Umbilical cord (tissue), 2 donors: ENCODE results near the gene TBL1XR1. TPM values are rescaled to one million over a fixed set of nuclear protein-coding genes. Genes with fewer than 3 reads are reported as not detected.
"Not testable (repeated sequence)": the region's sequence is repeated elsewhere in the genome, so short reads cannot be mapped to it uniquely, and the experiment has no call there.

Experiments
- DNase-seq: peaks from one replicate; pipeline ENCODE4 v3.0.0-alpha.2; 2015; ENCODE audit warnings: low spot score
- total RNA-seq: library from RNA; depleted of rRNA; stranded (reverse); fragments of >200 nt; gene quantifications from one replicate; pipeline ENCODE4 v1.2.3, GENCODE V29; 2014; ENCODE audit warnings: low replicate concordance; ENCODE audit not compliant: insufficient read depth

TBL1XR1 gene
- total RNA-seq, 1 donor from 2014 or later: 134 TPM

GRCh38 chr3:177208781-177209180 is 11.5 kb upstream of the TBL1XR1 start:
- no peak for DNase-seq

DNA sequence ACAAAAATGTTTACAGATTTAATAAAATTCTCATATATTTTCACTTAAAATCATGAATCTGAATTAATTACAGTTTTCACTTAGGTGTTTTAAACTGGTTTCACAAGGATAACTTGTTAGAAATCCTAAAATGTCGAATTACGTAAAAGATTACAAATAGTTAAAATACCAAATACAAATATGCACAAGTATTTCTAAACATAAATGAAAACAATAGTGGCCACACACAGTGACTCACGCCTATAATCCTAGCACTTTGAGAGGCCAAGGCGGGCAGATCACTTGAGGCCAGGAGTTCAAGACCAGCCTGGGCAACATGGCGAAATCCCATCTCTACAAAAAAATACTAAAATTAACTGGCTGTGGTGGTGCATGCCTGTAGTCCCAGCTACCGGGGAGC is 10.9 kb upstream of the TBL1XR1 start:
- no peak for DNase-seq

DNA sequence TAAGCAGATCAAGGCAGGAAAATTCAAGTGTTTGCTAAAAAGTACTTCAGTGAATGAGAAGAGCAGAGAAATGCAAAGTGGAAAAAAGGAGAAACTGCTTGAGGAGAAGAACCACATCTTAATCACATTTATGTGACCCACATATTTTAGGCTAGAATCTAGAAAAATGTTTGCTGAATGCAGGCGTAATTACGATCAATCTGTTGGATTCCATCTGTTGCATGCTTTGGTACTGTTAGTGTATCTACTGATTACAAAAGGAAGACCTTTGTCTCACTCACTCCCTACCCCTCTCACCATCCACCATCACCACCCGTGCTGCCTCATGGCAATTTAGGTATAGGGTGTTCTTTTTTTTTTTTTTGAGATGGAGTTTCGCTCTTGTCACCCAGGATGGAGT is 9.7 kb upstream of the TBL1XR1 start:
- DNase-seq: no peak

GRCh38 chr3:177203689-177204395 is 6.6 kb upstream of the TBL1XR1 start:
- no peak for DNase-seq

DNA sequence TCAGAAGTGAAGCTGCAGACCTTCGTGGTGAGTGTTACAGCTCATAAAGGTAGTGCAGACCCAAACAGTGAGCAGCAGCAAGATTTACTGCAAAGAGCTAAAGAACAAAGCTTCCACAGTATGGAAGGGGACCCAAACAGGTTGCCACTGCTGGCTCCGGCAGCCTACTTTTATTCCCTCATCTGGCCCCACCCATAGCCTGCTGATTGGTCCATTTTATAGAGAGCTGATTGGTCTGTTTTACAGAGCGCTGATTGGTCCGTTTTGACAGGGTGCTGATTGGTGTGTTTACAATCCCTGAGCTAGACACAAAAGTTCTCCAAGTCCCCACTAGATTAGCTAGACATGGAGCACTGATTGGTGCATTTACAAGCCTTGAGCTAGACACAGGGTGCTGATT is 5.7 kb upstream of the TBL1XR1 start:
- DNase-seq: not testable (repeated sequence)

- DNase-seq: peak; percentile 40
Observed at GRCh38 chr3:177201700-177202397, 4.6 kb upstream of the TBL1XR1 start.

GRCh38 chr3:177199206-177199760 is 2.0 kb upstream of the TBL1XR1 start:
- no peak for DNase-seq

DNA sequence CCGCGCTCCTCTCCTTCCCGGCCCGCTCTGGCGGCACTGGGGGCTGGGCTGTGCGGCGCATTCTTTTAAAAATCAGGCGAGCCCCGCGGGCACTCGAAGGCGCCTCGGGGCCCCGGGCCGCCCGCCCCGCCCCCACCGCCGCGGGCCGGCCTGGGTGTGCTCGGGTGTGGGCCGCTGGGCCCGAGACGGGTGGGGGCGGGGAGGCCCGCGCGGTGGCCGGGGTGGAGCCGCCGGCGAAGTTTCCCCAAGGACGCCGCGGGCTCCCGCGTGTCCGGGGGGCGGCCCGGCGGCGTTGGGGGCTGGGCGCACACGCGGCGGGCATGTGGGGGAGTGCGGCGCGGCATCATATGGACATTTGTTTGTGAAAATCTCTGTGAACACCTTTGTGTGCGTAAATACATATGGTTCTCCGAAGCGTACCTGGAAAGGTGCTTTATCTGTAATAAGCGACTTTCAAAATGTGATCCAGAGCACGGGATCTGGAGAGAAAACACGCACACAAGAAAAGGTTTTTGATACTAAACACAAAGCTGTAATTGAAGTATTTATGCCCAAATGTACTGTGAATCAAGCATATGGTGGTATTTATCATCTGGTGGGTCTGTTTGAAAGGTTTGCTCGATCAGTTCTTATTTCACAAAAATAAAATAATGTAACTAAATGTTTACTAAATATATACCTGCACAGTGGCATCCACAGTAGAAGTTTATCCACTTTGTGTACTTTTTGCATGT is 612 bp upstream of the TBL1XR1 start:
- DNase-seq: peak; percentile 66

- DNase-seq: peak; percentile 63
Observed at GRCh38 chr3:177196456-177197040, 734 bp downstream of the TBL1XR1 start.

DNA sequence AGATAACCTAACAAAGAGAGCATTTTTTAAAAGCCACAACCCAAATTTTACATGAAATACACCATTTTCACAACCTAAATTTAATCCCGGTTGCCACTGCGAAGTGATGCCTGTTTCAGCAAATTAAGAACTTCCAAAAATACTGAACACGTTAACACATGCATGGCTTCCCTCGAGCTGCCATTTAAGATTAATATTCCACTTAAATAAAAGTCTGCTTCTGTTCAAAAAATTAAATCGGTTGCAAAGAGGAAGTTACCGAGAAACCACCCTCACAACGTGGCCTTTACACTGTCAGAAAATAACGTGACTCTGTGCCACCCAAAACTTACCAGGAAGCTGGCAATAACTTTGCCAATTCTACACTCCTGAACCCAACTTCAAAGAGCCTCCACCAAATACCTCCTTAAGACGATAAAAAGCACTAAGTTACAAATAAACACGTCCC is 1.2 kb downstream of the TBL1XR1 start:
- peak; percentile 39 for DNase-seq

GRCh38 chr3:177195242-177195991 is 1.9 kb downstream of the TBL1XR1 start:
- DNase-seq: peak; percentile 25

DNA sequence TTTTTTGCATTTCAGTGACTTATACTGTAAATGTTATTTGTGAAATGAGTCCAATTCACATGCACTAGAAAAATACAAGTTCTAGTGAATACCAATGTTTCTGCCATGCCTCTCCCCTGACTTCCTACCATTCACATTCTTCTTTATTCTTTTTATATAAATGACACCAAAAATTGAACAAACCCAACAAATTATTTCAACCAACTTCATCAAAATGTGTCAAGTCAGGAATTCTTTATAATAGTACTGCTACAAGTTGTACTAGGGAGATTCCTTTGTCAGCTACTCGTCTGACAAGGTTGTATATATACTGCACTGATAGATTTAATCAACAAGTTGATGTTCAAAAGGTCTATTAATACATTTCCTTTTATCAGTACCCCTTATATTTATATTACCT is 3.0 kb downstream of the TBL1XR1 start:
- DNase-seq: no peak

DNA sequence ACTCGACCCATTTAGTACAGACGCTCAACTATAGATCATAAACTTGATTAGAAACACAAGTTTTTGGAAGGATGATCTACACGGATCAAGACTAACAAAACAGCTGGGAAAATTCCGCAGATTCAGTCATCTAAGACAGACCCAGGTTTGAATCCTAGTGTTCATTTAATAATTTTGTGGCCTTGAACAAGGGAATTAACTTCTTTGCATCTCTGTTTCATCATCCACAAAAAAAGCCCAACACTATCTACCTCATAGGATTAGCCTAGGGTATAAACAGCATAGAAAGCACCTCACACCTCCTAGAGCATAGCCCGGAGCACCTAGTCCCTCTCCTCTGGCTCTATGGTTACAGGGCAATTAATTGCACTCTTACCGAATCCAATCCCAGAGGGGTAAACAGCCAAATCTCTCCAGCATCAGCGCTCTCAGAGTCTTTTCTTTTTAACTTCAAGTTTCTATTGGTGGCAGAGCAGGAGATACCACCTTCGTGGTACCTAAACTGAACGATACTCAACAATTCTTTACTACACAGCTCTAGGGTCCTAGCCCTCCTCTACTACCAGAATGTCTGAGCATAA is 3.5 kb downstream of the TBL1XR1 start:
- DNase-seq: no peak

GRCh38 chr3:177193275-177193674 is 4.0 kb downstream of the TBL1XR1 start:
- not testable (repeated sequence) for DNase-seq

GRCh38 chr3:177190756-177191681 is 6.3 kb downstream of the TBL1XR1 start:
- DNase-seq: no peak

DNA sequence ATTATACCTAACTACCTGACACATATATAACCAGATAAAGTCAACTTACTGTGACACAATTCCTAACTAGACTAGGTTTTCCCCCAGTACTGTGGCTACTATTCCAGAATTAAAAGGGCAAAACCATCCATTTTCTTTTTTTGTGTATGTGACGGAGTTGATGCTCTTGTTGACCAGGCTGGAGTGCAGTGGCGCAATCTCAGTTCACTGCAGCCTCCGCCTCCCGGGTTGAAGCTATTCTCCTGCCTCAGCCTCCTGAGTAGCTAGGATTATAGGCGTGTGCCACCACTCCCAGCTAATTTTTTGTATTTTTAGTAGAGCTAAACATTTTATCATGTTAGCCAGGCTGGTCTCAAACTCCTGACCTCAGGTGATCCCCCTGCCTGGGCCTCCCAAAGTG is 7.1 kb downstream of the TBL1XR1 start:
- DNase-seq: not testable (repeated sequence)

- DNase-seq: not testable (repeated sequence)
Observed at GRCh38 chr3:177188325-177188724, 9.0 kb downstream of the TBL1XR1 start.

GRCh38 chr3:177186306-177186705 is 11.0 kb downstream of the TBL1XR1 start:
- DNase-seq: no peak

DNA sequence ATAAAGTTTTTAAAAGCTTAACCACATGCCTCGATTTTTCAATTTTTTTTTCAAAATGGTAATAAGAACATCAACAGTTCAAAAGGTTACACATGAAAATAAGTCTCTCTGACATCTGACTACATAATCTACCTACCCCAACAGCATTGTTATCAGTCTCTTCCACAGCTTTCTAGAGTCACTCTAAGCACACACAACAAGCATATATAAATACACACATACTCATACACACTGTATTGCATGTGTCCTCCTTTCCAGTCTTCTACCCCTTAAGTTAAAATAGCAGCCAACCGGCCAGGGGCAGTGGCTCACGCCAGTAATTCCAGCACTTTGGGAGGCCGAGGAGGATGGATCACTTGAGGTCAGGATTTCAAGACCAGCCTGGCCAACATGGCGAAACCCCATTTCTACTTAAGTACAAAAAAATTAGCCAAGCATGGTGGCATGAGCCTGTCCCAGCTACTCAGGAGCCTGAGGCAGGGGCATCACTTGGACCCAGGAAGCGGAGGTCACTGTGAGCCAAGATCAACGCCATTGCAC is 12.2 kb downstream of the TBL1XR1 start:
- no peak for DNase-seq
